ENCODE data around the gene PCGF1.
A peak's percentile ranks its signal among the peaks of the same experiment; 100 is the strongest.

Gene PCGF1

GRCh38 chr2:74507145-74507925, at the start of gene PCGF1:
TSS of gene PCGF1 (minus strand) at chr2:74507695. CDS start at chr2:74507668, 27 bp downstream.
- peak within 1 kb of the TSS; percentile 85 for H3K4me3 ChIP-seq (ENCODE audit: low read depth, low read length)

GRCh38 chr2:74556831-74557370, 49.4 kb upstream of the PCGF1 start:
- TF ChIP-seq CTCF (IDR thresholded peaks at IDR 0.05; ENCODE audit: borderline replicate concordance, insufficient read depth, low read depth, low read length): no peak
- H3K4me3 ChIP-seq (ENCODE audit: low read depth, low read length): no peak overlapping the region

More at GRCh38 chr2:74507145-74507925, at the start of gene PCGF1:
- peak; percentile 73 for TF ChIP-seq CTCF (IDR thresholded peaks at IDR 0.05; ENCODE audit: borderline replicate concordance, insufficient read depth, low read depth, low read length)

GRCh38 chr2:74556159-74556558, 48.7 kb upstream of the PCGF1 start:
- peak overlapping the region; percentile 98 for H3K4me3 ChIP-seq (ENCODE audit: low read depth, low read length)
- no peak for TF ChIP-seq CTCF (IDR thresholded peaks at IDR 0.05; ENCODE audit: borderline replicate concordance, insufficient read depth, low read depth, low read length)

GRCh38 chr2:74555610-74556103, 48.2 kb upstream of the PCGF1 start:
- peak overlapping the region; percentile 98 for H3K4me3 ChIP-seq (ENCODE audit: low read depth, low read length)
- no peak for TF ChIP-seq CTCF (IDR thresholded peaks at IDR 0.05; ENCODE audit: borderline replicate concordance, insufficient read depth, low read depth, low read length)

GRCh38 chr2:74554820-74555531, 47.5 kb upstream of the PCGF1 start:
- peak overlapping the region; percentile 98 for H3K4me3 ChIP-seq (ENCODE audit: low read depth, low read length)
- no peak for TF ChIP-seq CTCF (IDR thresholded peaks at IDR 0.05; ENCODE audit: borderline replicate concordance, insufficient read depth, low read depth, low read length)

- TF ChIP-seq CTCF (IDR thresholded peaks at IDR 0.05; ENCODE audit: borderline replicate concordance, insufficient read depth, low read depth, low read length): no peak
- peak within 1 kb of the TSS; percentile 98 for H3K4me3 ChIP-seq (ENCODE audit: low read depth, low read length)
These were observed 46.7 kb upstream of the PCGF1 start, which contains the start of the genes DOK1 and LOXL3 for GRCh38 chr2:74553892-74554819. TSS of gene DOK1 (plus strand) at chr2:74554720. CDS start at chr2:74554755, 35 bp downstream. TSS of gene LOXL3 (minus strand) at chr2:74553942. CDS start at chr2:74552634, 1,308 bp downstream.
